Ramos (cell line): ENCODE results near the gene CA10.

Experiments
- in situ Hi-C: fragments of 300-500 bp; cut with MboI; formaldehyde crosslinking; loops from one replicate; pipeline ENCODE4 v1.14.3; 2022; ENCODE audit warnings: low sequenced_read_pairs; ENCODE audit not compliant: unreplicated experiment

Gene CA10

DNA sequence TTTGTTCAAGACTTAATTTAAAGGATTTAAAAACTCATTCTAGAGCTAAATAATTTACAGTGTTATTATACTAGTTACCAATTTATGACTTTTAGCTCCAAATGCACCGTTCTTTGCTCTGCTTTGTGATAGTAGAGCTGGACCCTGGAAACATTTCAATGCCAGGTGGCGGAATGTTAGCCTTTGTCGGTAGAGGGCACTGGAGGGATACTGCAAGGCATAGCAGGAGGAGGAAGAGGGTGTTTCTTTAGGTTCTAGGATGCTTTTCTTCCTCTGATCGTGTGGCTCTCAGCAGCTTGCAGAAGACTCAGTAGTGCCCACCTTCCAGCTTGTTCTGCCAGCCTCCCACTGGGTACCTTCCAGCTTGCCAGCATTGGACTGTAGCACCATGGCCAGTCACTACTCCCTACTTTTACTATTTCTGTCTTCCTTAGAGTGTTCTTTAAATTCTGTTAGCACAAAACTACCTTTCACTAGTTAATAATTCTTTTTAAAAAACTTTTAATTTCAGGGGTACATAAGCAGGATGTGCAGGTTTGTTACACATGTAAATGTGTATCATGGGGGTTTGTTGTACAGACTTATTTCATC, 572.9 kb downstream of the CA10 start:
- in situ Hi-C loops, result no loop called here

DNA sequence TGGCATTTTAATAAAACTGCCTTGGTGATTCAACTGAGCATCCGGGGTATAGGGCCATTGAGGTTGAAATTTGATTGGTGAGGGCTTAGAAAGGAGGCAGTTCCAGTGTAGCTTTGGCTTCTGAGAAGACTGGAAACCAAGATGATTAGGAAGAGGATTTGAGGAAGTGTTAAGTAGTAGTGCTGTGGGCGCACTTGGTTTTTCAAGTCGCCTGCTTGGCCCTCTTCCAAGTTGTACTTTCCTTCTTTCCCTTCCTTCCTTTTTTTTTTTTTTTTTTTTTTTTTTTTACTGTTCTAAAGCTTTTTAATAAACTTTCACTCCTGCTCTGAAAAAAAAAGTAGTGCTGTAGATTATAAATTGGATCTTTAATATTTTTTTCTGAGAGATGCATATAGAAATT, 577.6 kb downstream of the CA10 start:
- in situ Hi-C loops, result no loop called here
